ENCODE data around the gene OR2T8. TPM values are rescaled to one million over a fixed set of nuclear protein-coding genes. Genes with fewer than 3 reads are reported as not detected.

The OR2T8 gene, protein sequence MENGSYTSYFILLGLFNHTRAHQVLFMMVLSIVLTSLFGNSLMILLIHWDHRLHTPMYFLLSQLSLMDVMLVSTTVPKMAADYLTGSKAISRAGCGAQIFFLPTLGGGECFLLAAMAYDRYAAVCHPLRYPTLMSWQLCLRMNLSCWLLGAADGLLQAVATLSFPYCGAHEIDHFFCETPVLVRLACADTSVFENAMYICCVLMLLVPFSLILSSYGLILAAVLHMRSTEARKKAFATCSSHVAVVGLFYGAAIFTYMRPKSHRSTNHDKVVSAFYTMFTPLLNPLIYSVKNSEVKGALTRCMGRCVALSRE
- not detected in 2 replicates for polyA plus RNA-seq (2011; rRNA removed)
- not detected in 2 replicates for polyA minus RNA-seq (2011; rRNA and poly(A)+ RNA removed)

DNA sequence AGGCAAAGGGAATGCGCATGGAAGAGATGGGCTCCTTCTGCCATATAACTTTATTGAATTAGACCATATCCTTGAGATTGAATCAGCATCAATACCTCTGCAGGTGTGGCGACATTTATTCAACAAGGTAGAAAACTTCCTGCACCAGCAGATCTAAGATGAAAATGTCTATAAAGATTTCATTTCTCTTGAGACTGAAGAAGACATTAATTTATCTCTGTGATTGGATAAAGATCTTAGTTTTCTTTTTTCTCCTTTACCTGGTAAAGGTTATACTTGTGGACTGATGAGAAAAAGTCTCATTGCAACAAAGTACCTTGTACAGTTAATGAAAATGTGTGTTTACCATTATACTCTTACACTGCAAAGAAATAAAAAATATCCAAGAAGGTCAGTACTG, at the start of gene OR2T8:
OR2T8 (plus strand) TSS at position 301 of the 400 bp plus-strand sequence. CDS start 766 bp downstream, outside the sequence.
- no peak for DNase-seq (ENCODE audit: low read depth)
- Histone ChIP-seq H3K36me3 (ENCODE audit: control insufficient read depth, insufficient read depth, low read length) (no peaks in the 10 kb centered on the region), H3K27me3 (ENCODE audit: control insufficient read depth, insufficient read depth, low read length) (no peaks in the 10 kb centered on the region), H3K4me3 (ENCODE audit: low read depth, low read length) (no peak within 1 kb of the TSS)
- POLR2A ChIA-PET: no interaction called here
- CTCF ChIA-PET: no interaction called here
- TF ChIP-seq, protein P1, sequence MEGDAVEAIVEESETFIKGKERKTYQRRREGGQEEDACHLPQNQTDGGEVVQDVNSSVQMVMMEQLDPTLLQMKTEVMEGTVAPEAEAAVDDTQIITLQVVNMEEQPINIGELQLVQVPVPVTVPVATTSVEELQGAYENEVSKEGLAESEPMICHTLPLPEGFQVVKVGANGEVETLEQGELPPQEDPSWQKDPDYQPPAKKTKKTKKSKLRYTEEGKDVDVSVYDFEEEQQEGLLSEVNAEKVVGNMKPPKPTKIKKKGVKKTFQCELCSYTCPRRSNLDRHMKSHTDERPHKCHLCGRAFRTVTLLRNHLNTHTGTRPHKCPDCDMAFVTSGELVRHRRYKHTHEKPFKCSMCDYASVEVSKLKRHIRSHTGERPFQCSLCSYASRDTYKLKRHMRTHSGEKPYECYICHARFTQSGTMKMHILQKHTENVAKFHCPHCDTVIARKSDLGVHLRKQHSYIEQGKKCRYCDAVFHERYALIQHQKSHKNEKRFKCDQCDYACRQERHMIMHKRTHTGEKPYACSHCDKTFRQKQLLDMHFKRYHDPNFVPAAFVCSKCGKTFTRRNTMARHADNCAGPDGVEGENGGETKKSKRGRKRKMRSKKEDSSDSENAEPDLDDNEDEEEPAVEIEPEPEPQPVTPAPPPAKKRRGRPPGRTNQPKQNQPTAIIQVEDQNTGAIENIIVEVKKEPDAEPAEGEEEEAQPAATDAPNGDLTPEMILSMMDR (IDR thresholded peaks at IDR 0.05; ENCODE audit: insufficient read depth, low read depth, low read length): no peak

DNA sequence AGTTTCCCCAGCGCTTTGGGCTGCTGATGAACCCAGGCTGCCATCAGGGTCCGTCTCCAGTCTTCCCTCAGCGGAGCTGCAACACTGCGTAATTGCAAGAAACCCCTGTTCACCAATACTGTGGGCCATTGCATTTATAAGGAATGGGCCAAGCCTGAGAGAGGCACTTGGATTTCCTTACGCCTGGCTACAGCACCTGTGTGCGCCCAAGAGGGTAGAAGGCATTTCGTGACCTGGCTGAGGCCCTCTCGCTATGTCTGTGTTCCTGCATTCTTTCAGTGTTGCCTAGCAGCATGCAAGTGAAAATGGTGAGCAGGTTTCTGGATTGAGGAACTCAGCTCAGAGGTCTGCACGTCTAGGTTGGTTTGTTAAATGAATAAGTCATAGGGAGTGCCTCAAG, 36.7 kb upstream of the OR2T8 start:
- H3K27me3 ChIP-seq (ENCODE audit: control insufficient read depth, insufficient read depth, low read length): no peaks in the 10 kb centered on the region
- TF ChIP-seq, protein P1 (IDR thresholded peaks at IDR 0.05; ENCODE audit: insufficient read depth, low read depth, low read length): no peak
- no peaks in the 10 kb centered on the region for H3K36me3 ChIP-seq (ENCODE audit: control insufficient read depth, insufficient read depth, low read length)
- ChIA-PET CTCF (no interaction called here), POLR2A (no interaction called here)
- no peak for DNase-seq (ENCODE audit: low read depth)
- H3K4me3 ChIP-seq (ENCODE audit: low read depth, low read length): no peak overlapping the region

DNA sequence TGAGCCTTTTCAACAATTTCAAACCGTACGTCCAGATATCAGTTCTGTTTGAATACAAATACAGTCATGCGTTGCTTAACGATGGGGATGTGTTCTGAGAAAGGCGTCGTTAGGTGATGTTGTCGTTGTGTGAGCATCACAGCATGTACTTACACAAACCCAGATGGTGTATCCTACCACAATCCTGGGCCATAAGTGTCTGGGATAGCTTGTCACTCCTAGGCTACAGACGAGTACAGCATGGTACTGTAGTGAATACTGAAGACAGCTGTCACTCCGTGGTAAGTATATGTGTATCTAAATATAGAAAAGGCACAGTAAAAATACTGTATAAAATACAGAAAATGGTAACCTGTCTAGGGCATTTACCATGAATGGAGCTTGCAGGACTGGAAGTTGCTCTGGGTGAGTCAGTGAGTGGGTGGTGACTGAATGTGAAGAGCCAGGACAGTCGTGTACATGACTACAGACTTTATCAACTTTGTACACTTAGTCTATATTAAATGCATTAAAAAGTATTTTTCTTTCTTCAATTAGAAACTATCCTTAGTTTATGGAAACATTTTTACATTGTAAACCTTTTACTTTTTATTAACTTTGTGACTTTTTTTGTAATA, 35.1 kb upstream of the OR2T8 start:
- H3K36me3 ChIP-seq (ENCODE audit: control insufficient read depth, insufficient read depth, low read length): no peaks in the 10 kb centered on the region
- no peak for DNase-seq (ENCODE audit: low read depth)
- TF ChIP-seq, protein P1 (IDR thresholded peaks at IDR 0.05; ENCODE audit: insufficient read depth, low read depth, low read length): no peak
- CTCF ChIA-PET: no interaction called here
- H3K4me3 ChIP-seq (ENCODE audit: low read depth, low read length): no peak overlapping the region
- POLR2A ChIA-PET: no interaction called here
- H3K27me3 ChIP-seq (ENCODE audit: control insufficient read depth, insufficient read depth, low read length): no peaks in the 10 kb centered on the region

DNA sequence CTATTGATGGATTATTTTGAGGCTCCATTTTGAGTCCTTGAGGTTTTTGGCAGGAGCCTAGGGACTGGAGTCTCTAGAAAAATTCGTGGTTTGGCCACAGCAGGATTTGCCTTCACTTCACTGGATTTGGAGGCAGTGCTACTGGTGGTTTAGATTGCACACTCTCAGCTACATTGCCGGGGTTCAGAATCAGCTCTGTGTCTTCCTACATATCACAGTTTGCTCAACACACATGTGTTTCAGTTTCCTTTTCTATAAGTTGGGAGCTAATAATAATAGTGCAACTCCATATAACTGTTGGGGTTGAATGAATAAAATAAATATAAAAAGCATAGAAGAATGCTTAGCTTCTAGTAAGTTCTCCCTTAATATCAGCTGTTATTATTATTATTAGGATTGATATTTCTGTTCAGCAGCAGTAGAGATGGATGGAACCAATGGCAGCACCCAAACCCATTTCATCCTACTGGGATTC, 24.9 kb upstream of the OR2T8 start, which contains the start of gene OR2W3:
OR2W3 (plus strand) TSS at position 425 of the 475 bp plus-strand sequence; CDS start at position 425, 0 bp downstream.
- DNase-seq (ENCODE audit: low read depth): no peak
- POLR2A ChIA-PET: no interaction called here
- CTCF ChIA-PET: interaction anchor here (0.6 kb wide), 1 partner anchor 88 kb away, joined by 3 read pairs; no protein-coding TSS in a partner anchor

DNA sequence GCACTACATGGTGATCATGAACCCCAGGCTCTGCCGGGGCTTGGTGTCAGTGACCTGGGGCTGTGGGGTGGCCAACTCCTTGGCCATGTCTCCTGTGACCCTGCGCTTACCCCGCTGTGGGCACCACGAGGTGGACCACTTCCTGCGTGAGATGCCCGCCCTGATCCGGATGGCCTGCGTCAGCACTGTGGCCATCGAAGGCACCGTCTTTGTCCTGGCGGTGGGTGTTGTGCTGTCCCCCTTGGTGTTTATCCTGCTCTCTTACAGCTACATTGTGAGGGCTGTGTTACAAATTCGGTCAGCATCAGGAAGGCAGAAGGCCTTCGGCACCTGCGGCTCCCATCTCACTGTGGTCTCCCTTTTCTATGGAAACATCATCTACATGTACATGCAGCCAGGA, 24.1 kb upstream of the OR2T8 start:
- Histone ChIP-seq H3K27me3 (ENCODE audit: control insufficient read depth, insufficient read depth, low read length) (no peaks in the 10 kb centered on the region), H3K4me3 (ENCODE audit: low read depth, low read length) (no peak overlapping the region), H3K36me3 (ENCODE audit: control insufficient read depth, insufficient read depth, low read length) (no peaks in the 10 kb centered on the region)
- CTCF ChIA-PET: no interaction called here
- POLR2A ChIA-PET: no interaction called here
- TF ChIP-seq, protein P1 (IDR thresholded peaks at IDR 0.05; ENCODE audit: insufficient read depth, low read depth, low read length): no peak
- DNase-seq (ENCODE audit: low read depth): no peak

More for the DNA sequence above, 24.9 kb upstream of the OR2T8 start, which contains the start of gene OR2W3:
- TF ChIP-seq, protein P1 (IDR thresholded peaks at IDR 0.05; ENCODE audit: insufficient read depth, low read depth, low read length): no peak
- H3K36me3 ChIP-seq (ENCODE audit: control insufficient read depth, insufficient read depth, low read length): no peaks in the 10 kb centered on the region
- no peaks in the 10 kb centered on the region for H3K27me3 ChIP-seq (ENCODE audit: control insufficient read depth, insufficient read depth, low read length)
- H3K4me3 ChIP-seq (ENCODE audit: low read depth, low read length): no peak within 1 kb of the TSS

Data from BJ (cell line).